DND-41 (cell line): ENCODE data around the gene ARL6IP5.

Experiments used
- ATAC-seq: fragments of 200-7000 bp; cut with Tn5 transposase; 3 replicates; pipeline ENCODE4 v1.9.1; 2021; ENCODE audit warnings: low read depth; ENCODE audit not compliant: insufficient read depth
- DNase-seq: peaks from one replicate; pipeline ENCODE4 v3.0.0-alpha.2; 2020
- H2AFZ ChIP-seq: 2 replicates; pipeline ENCODE4 v1.6.0; 2012; ENCODE audit warnings: low read depth, low read length
- H3K27ac ChIP-seq: 2 replicates; pipeline ENCODE4 v1.5.1; 2012; ENCODE audit warnings: low read length, inconsistent platforms
- H3K27me3 ChIP-seq: fragments of 200-600 bp; sonication (generic); 2 replicates; pipeline ENCODE4 v1.6.0; 2012; ENCODE audit warnings: low read length, mild to moderate bottlenecking, inconsistent platforms; ENCODE audit not compliant: insufficient read depth, poor library complexity
- H3K36me3 ChIP-seq: 2 replicates; pipeline ENCODE4 v1.5.1; 2012; ENCODE audit warnings: low read length, inconsistent platforms; ENCODE audit not compliant: insufficient read depth
- H3K4me1 ChIP-seq: 2 replicates; pipeline ENCODE4 v1.5.1; 2012; ENCODE audit warnings: mild to moderate bottlenecking, low read length; ENCODE audit not compliant: insufficient read depth
- H3K4me2 ChIP-seq: 2 replicates; pipeline ENCODE4 v1.6.0; 2012; ENCODE audit warnings: mild to moderate bottlenecking, moderate library complexity, low read length, inconsistent platforms; ENCODE audit not compliant: insufficient read depth
- H3K4me3 ChIP-seq, 2 experiments: fragments of 200-600 bp in 1 of 2; shearing (Covaris generic) in 1 of 2; 2 replicates each; pipeline ENCODE4 v1.5.1; 2012 to 2016; ENCODE audit warnings: inconsistent platforms in 2 of 2, low read length in 2 of 2, mild to moderate bottlenecking in 2 of 2, low read depth in 1 of 2, moderate library complexity in 1 of 2
- H3K79me2 ChIP-seq: 2 replicates; pipeline ENCODE4 v1.6.0; 2012; ENCODE audit warnings: low read length, inconsistent platforms; ENCODE audit not compliant: insufficient read depth
- H3K9ac ChIP-seq: 2 replicates; pipeline ENCODE4 v1.6.0; 2012; ENCODE audit warnings: low read depth, mild to moderate bottlenecking, inconsistent platforms, low read length, moderate library complexity
- H3K9me3 ChIP-seq: 2 replicates; pipeline ENCODE4 v1.5.1; 2012; ENCODE audit warnings: low read length, moderate library complexity, mild to moderate bottlenecking, inconsistent platforms; ENCODE audit not compliant: insufficient read depth, severe bottlenecking
- H4K20me1 ChIP-seq: 2 replicates; pipeline ENCODE4 v1.6.0; 2012; ENCODE audit warnings: low read length; ENCODE audit not compliant: insufficient read depth
- CTCF ChIP-seq: IDR thresholded peaks from 2 replicates; pipeline ENCODE4 v1.5.1; 2012; ENCODE audit warnings: borderline replicate concordance, low read length, moderate library complexity, mild to moderate bottlenecking; ENCODE audit not compliant: poor library complexity, severe bottlenecking; ENCODE audit errors: extremely low read depth
- EZH2 ChIP-seq: IDR thresholded peaks from 3 replicates; pipeline ENCODE4 v1.6.1; 2012; ENCODE audit warnings: borderline replicate concordance, low read depth, mild to moderate bottlenecking, moderate library complexity, low read length, inconsistent platforms; ENCODE audit not compliant: severe bottlenecking

The ARL6IP5 gene

GRCh38 chr3:69082361-69082760, 2.4 kb upstream of the ARL6IP5 start:
- H3K27me3 ChIP-seq, result no peaks in the 10 kb centered on the region
- TF ChIP-seq EZH2 (no peak), CTCF (no peak)
- no peak overlapping the region for H2AFZ ChIP-seq
- ATAC-seq, result no peak
- no peaks in the 10 kb centered on the region for H3K9me3 ChIP-seq
- H3K4me2 ChIP-seq, result peak overlapping the region; percentile 91
- H3K79me2 ChIP-seq, result peaks cover 64% of the 10 kb centered on the region
- peak overlapping the region; percentile 68 for H3K27ac ChIP-seq
- DNase-seq, result no peak
- H4K20me1 ChIP-seq, result no peaks in the 10 kb centered on the region
- no peaks in the 10 kb centered on the region; the same call in 1 of the 2 replicates for H3K36me3 ChIP-seq
- H3K4me3 ChIP-seq, result no peak overlapping the region
- peak overlapping the region; percentile 86 for H3K9ac ChIP-seq
- peaks cover 81% of the 10 kb centered on the region for H3K4me1 ChIP-seq

GRCh38 chr3:69082805-69083204, 1.9 kb upstream of the ARL6IP5 start:
- TF ChIP-seq EZH2 (no peak), CTCF (no peak)

GRCh38 chr3:69085168-69085832, 563 bp downstream of the ARL6IP5 start:
- Histone ChIP-seq H3K79me2 (peaks cover 66% of the 10 kb centered on the region), H3K27ac (peak overlapping the region; percentile 90)
- DNase-seq, result peak; percentile 35

More at GRCh38 chr3:69082805-69083204, 1.9 kb upstream of the ARL6IP5 start:
- Histone ChIP-seq H3K4me3 (peak overlapping the region in 1 of 2 experiments; percentile 11; a peak in 1 of 4 replicates), H3K27me3 (no peaks in the 10 kb centered on the region), H4K20me1 (no peaks in the 10 kb centered on the region), H3K4me1 (peaks cover 81% of the 10 kb centered on the region), H3K9ac (peak overlapping the region; percentile 86), H2AFZ (peak overlapping the region; percentile 46), H3K4me2 (peak overlapping the region; percentile 91), H3K27ac (peak overlapping the region; percentile 68), H3K79me2 (peaks cover 64% of the 10 kb centered on the region), H3K9me3 (no peaks in the 10 kb centered on the region), H3K36me3 (no peaks in the 10 kb centered on the region; the same call in 1 of the 2 replicates)
- ATAC-seq, result peak; percentile 31
- peak; percentile 66 for DNase-seq

More at GRCh38 chr3:69085168-69085832, 563 bp downstream of the ARL6IP5 start:
- peak; percentile 17 for ATAC-seq
- H3K4me3 ChIP-seq, result peak overlapping the region; percentile 94 to 95
- H3K27me3 ChIP-seq, result no peaks in the 10 kb centered on the region
- H3K4me2 ChIP-seq, result peak overlapping the region; percentile 91
- H3K9ac ChIP-seq, result peak overlapping the region; percentile 86
- peaks cover 82% of the 10 kb centered on the region for H3K4me1 ChIP-seq
- H3K36me3 ChIP-seq, result peaks cover 14% of the 10 kb centered on the region
- no peaks in the 10 kb centered on the region for H3K9me3 ChIP-seq
- H4K20me1 ChIP-seq, result no peaks in the 10 kb centered on the region
- H2AFZ ChIP-seq, result peak overlapping the region; percentile 93
- TF ChIP-seq CTCF, result no peak
- no peak for TF ChIP-seq EZH2
